Measurements from ENCODE around the gene GAL3ST3. TPM values are rescaled to one million over a fixed set of nuclear protein-coding genes. Genes with fewer than 3 reads are reported as not detected.

The GAL3ST3 gene
- total RNA-seq, 1 donor = not detected

DNA sequence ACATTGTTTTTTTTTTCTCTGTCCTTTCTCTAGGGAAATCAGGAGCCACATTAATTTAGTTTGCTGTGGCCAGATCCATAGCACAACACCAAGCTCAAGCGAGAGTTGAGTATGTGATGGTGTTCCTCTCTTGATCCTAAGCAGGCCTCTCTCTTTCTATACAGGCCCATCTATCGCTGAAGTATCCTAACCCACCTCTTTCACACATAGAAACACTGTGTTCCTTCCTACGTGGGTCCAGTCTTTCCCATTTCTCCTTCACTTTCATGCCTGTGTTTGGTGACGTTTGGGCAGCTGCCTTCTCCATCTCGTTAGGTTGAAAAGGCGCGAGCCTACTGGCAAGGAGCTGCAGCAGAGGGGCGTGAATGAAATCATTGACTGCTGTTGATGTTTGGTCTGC lies 23.6 kb upstream of the GAL3ST3 start:
- peaks cover 66% of the 10 kb centered on the region for H3K79me2 ChIP-seq (ENCODE audit: insufficient read depth, low read length)
- H3K36me3 ChIP-seq (ENCODE audit: insufficient read depth, low read length) = peaks cover 40% of the 10 kb centered on the region
- H3K4me1 ChIP-seq (ENCODE audit: insufficient read depth, low read length) = peaks cover 25% of the 10 kb centered on the region
- no peaks in the 10 kb centered on the region for H3K9me3 ChIP-seq (ENCODE audit: low read depth, low read length)
- no peak overlapping the region for H2AFZ ChIP-seq (ENCODE audit: low read length)
- peak overlapping the region; percentile 96 for H3K4me2 ChIP-seq (ENCODE audit: insufficient read depth, low read length)
- H3K27me3 ChIP-seq (ENCODE audit: insufficient read depth, low read length) = no peaks in the 10 kb centered on the region
- peak overlapping the region; percentile 12 for H3K4me3 ChIP-seq (ENCODE audit: insufficient read depth, low read length)
- peaks cover 11% of the 10 kb centered on the region for H4K20me1 ChIP-seq (ENCODE audit: insufficient read depth, low read length)
- TF ChIP-seq, protein P1, sequence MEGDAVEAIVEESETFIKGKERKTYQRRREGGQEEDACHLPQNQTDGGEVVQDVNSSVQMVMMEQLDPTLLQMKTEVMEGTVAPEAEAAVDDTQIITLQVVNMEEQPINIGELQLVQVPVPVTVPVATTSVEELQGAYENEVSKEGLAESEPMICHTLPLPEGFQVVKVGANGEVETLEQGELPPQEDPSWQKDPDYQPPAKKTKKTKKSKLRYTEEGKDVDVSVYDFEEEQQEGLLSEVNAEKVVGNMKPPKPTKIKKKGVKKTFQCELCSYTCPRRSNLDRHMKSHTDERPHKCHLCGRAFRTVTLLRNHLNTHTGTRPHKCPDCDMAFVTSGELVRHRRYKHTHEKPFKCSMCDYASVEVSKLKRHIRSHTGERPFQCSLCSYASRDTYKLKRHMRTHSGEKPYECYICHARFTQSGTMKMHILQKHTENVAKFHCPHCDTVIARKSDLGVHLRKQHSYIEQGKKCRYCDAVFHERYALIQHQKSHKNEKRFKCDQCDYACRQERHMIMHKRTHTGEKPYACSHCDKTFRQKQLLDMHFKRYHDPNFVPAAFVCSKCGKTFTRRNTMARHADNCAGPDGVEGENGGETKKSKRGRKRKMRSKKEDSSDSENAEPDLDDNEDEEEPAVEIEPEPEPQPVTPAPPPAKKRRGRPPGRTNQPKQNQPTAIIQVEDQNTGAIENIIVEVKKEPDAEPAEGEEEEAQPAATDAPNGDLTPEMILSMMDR (IDR thresholded peaks at IDR 0.05; ENCODE audit: extremely low read depth, low read depth, low read length) = no peak
- no peak for DNase-seq (ENCODE audit: insufficient read length, low spot score, missing footprints)
- no peak overlapping the region for H3K27ac ChIP-seq (ENCODE audit: low read depth, low read length)

DNA sequence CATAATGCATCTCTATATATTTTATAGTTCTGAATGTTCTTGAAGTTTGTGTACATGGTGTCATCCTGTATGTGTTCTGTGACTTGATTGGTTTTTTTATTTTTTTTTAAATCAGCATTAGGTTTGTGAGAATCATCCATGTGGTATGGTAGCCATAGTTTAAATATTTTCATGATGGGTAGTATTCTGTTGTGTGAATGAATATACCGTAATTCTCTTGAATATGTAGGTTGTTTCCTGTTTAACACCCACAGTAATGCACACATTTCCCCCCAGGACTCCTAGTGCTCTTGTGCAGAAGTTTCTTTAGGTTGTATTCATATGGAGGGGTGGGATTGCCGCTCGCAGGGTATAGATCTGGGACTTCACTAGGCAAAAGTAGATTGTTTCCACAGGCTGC lies 23.1 kb upstream of the GAL3ST3 start:
- peak; percentile 52 for DNase-seq (ENCODE audit: insufficient read length, low spot score, missing footprints)
- peaks cover 63% of the 10 kb centered on the region for H3K79me2 ChIP-seq (ENCODE audit: insufficient read depth, low read length)
- H3K27me3 ChIP-seq (ENCODE audit: insufficient read depth, low read length) = no peaks in the 10 kb centered on the region
- TF ChIP-seq, protein P1 (IDR thresholded peaks at IDR 0.05; ENCODE audit: extremely low read depth, low read depth, low read length) = no peak
- H3K4me1 ChIP-seq (ENCODE audit: insufficient read depth, low read length) = peaks cover 25% of the 10 kb centered on the region
- H2AFZ ChIP-seq (ENCODE audit: low read length) = no peak overlapping the region
- H3K4me2 ChIP-seq (ENCODE audit: insufficient read depth, low read length) = peak overlapping the region; percentile 96
- peaks cover 14% of the 10 kb centered on the region for H4K20me1 ChIP-seq (ENCODE audit: insufficient read depth, low read length)
- peaks cover 41% of the 10 kb centered on the region for H3K36me3 ChIP-seq (ENCODE audit: insufficient read depth, low read length)
- peak overlapping the region; percentile 24 for H3K27ac ChIP-seq (ENCODE audit: low read depth, low read length)
- no peaks in the 10 kb centered on the region for H3K9me3 ChIP-seq (ENCODE audit: low read depth, low read length)
- H3K4me3 ChIP-seq (ENCODE audit: insufficient read depth, low read length) = peak overlapping the region; percentile 83

DNA sequence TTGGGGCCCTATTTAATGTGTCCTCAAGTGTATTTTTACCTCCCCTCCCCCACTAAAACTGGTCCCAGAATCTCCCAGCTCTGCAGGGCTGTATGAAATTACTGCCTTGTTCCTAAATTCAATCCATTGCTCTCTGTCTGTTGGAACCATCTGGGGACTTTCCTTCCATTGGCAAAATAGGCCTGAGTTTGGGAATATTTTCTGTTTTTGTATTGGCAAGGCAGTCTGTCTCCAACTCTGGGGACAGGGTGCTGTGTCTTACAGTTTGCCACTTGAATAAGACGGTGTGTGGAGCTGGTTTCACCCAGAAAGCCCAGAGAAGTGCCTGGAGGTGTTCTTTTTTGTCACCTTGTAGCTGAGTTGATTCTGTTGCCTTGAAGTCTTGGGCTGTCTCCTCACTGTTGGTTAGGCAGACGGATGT lies 22.4 kb upstream of the GAL3ST3 start:
- Histone ChIP-seq H3K4me1 (ENCODE audit: insufficient read depth, low read length) (peaks cover 21% of the 10 kb centered on the region), H3K27me3 (ENCODE audit: insufficient read depth, low read length) (no peaks in the 10 kb centered on the region), H3K4me3 (ENCODE audit: insufficient read depth, low read length) (peak overlapping the region; percentile 83), H3K4me2 (ENCODE audit: insufficient read depth, low read length) (peak overlapping the region; percentile 96), H3K27ac (ENCODE audit: low read depth, low read length) (peak overlapping the region; percentile 24), H4K20me1 (ENCODE audit: insufficient read depth, low read length) (peaks cover 17% of the 10 kb centered on the region), H3K36me3 (ENCODE audit: insufficient read depth, low read length) (peaks cover 42% of the 10 kb centered on the region), H3K9me3 (ENCODE audit: low read depth, low read length) (no peaks in the 10 kb centered on the region), H2AFZ (ENCODE audit: low read length) (no peak overlapping the region), H3K79me2 (ENCODE audit: insufficient read depth, low read length) (peaks cover 58% of the 10 kb centered on the region)
- peak; percentile 85 for DNase-seq (ENCODE audit: insufficient read length, low spot score, missing footprints)
- TF ChIP-seq, protein P1 (IDR thresholded peaks at IDR 0.05; ENCODE audit: extremely low read depth, low read depth, low read length) = no peak

DNA sequence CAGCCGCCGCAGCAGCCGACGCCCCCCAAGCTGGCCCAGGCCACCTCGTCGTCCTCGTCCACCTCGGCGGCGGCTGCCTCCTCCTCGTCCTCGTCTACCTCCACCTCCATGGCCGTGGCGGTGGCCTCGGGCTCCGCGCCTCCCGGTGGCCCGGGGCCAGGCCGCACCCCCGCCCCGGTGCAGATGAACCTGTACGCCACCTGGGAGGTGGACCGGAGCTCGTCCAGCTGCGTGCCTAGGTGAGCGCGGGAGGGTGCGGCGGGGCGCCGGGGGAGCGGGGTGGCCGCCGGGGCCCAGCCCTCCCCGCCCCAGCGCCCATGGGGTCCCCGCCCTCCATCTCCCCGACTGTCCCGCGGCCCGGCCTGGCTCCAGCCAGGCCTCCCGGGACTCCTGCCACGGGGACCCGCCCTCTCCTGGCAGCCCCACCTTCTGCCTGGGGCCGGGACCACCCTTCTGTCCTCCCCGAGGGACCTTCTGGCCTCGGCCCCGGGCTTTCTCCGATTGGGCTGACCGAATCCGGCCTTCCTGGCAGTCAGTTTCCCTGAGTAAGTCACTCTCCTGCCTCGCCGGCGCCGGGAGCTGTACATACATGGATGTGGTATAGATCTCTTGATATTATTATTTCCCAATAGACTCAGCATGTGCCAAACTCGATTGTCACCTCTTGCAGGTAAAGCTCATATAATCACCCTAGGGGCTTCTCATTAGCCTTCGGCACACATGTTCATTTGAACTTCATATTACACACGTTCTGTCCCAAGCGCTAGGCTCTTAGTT lies 21.8 kb upstream of the GAL3ST3 start:
- H3K9me3 ChIP-seq (ENCODE audit: low read depth, low read length) = no peaks in the 10 kb centered on the region
- H3K4me2 ChIP-seq (ENCODE audit: insufficient read depth, low read length) = peak overlapping the region; percentile 96
- peaks cover 52% of the 10 kb centered on the region for H3K79me2 ChIP-seq (ENCODE audit: insufficient read depth, low read length)
- DNase-seq (ENCODE audit: insufficient read length, low spot score, missing footprints) = peak; percentile 90
- peaks cover 48% of the 10 kb centered on the region for H3K36me3 ChIP-seq (ENCODE audit: insufficient read depth, low read length)
- peaks cover 17% of the 10 kb centered on the region for H4K20me1 ChIP-seq (ENCODE audit: insufficient read depth, low read length)
- TF ChIP-seq, protein P1 (IDR thresholded peaks at IDR 0.05; ENCODE audit: extremely low read depth, low read depth, low read length) = no peak
- peak overlapping the region; percentile 24 for H3K27ac ChIP-seq (ENCODE audit: low read depth, low read length)
- H3K27me3 ChIP-seq (ENCODE audit: insufficient read depth, low read length) = no peaks in the 10 kb centered on the region
- peaks cover 21% of the 10 kb centered on the region for H3K4me1 ChIP-seq (ENCODE audit: insufficient read depth, low read length)
- H2AFZ ChIP-seq (ENCODE audit: low read length) = peak overlapping the region; percentile 41
- peak overlapping the region; percentile 83 for H3K4me3 ChIP-seq (ENCODE audit: insufficient read depth, low read length)

All from osteoblast (primary cell).